Right ventricle myocardium inferior (tissue), 1 donor: Measurements from ENCODE around the gene LUC7L2. TPM values are rescaled to one million over a fixed set of nuclear protein-coding genes. Genes with fewer than 3 reads are reported as not detected.
"Not testable (repeated sequence)": the region's sequence is repeated elsewhere in the genome, so short reads cannot be mapped to it uniquely, and the experiment has no call there.

Experiments used
- ATAC-seq: fragments of 200-7000 bp; cut with Tn5 transposase; one replicate; pipeline ENCODE4 v1.9.1; 2020; ENCODE audit warnings: mild to moderate bottlenecking, moderate library complexity
- DNase-seq: peaks from one replicate; pipeline ENCODE4 v3.0.0; 2021; ENCODE audit errors: missing footprints
- intact Hi-C: fragments of 100-400 bp; cut with DNase I; formaldehyde crosslinking; loops from one replicate; pipeline ENCODE4 v1.11.0; 2022
- total RNA-seq: library from RNA; stranded (reverse); fragmentation: NEBNext Ultra II Directional; extraction: Animal tissue kit (Norgen Biotek cat#: 25700); gene quantifications from one replicate; pipeline ENCODE4 v1.2.1, GENCODE V29; 2021
- donor health status: DM: no; HTN: yes; CAD: no; lungs with severe emphysema.

The LUC7L2 gene
- total RNA-seq, 1 donor from 2014 or later = 44.9 TPM

GRCh38 chr7:139427788-139428187 is 68.1 kb downstream of the LUC7L2 start:
- no peak for ATAC-seq
- intact Hi-C loops = no loop called here
- DNase-seq = no peak

GRCh38 chr7:139429735-139430134 is 70.0 kb downstream of the LUC7L2 start:
- DNase-seq, ATAC-seq, intact Hi-C loops: not testable (repeated sequence)

GRCh38 chr7:139430443-139430842 is 70.7 kb downstream of the LUC7L2 start:
- DNase-seq = no peak
- no peak for ATAC-seq
- intact Hi-C loops = no loop called here

- no peak for ATAC-seq
- intact Hi-C loops = no loop called here
- no peak for DNase-seq
Measured at GRCh38 chr7:139431010-139431409, 71.3 kb downstream of the LUC7L2 start.

- DNase-seq = no peak
- ATAC-seq = no peak
- intact Hi-C loops = no loop called here
Measured at GRCh38 chr7:139431459-139431858, 71.8 kb downstream of the LUC7L2 start.

DNA sequence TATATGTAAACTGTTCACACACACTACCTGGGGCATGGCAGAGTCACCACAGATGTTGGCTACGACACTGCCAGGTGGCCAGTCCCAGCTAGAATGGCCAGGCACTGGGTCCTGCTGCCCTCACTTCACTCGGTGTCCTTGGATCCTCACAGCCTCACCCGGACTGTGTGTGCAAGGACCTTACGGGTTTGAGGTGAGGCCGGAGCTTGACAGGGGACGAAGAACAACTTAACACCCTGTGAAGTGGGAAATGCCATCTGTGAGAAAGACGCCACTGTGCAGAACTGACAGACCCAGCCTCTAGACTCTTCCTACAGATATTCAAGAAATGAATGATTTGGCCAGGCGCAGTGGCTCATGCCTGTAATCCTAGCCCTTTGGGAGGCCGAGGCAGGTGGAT is 77.1 kb downstream of the LUC7L2 start:
- no peak for ATAC-seq
- DNase-seq = no peak
- intact Hi-C loops = no loop called here

- intact Hi-C loops = no loop called here
- ATAC-seq (no peak), DNase-seq (no peak)
Measured at GRCh38 chr7:139439375-139439774, 79.7 kb downstream of the LUC7L2 start.

- intact Hi-C loops = no loop called here
- ATAC-seq = no peak
- DNase-seq = no peak
Measured at GRCh38 chr7:139441961-139442360, 82.3 kb downstream of the LUC7L2 start.

DNA sequence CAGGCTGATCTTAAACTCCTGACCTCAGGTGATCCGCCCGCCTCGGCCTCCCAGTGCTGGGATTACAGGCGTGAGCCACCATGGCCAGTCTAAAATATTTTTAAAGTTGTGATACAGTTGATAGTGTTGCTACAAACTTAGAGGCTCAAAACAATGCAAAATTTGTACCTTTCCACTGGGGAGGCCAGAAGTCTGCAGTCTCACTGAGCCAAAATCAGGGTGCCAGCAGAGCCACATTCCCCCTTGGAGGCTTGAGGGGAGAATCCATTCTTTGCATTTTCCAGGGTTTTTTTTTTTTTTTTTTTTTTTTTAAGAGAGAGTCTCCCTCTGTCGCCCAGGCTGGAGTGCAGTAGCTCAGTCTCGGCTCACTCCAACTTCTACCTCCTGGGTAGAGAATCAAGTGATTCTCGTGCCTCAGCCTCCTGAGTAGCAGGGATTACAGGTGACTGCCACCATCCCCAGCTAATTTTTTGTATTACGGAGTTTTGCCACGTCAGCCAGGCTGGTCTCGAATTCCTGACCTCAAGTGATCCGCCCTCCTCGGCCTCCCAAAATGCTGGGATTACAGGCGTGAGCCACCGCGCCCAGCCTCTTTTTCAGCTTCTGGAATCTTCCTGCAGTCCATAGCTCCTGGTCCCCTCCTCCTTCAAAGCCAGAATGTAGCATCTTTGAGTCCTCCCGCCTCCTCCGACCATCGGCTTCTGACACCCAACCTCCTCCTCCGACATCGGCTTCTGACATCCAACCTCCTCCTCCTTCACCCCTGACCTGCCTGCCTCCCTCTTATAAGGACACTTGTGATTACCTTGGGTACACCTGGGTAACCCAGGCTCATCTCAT is 86.6 kb downstream of the LUC7L2 start:
- intact Hi-C loops = no loop called here
- ATAC-seq (no peak), DNase-seq (no peak)

DNA sequence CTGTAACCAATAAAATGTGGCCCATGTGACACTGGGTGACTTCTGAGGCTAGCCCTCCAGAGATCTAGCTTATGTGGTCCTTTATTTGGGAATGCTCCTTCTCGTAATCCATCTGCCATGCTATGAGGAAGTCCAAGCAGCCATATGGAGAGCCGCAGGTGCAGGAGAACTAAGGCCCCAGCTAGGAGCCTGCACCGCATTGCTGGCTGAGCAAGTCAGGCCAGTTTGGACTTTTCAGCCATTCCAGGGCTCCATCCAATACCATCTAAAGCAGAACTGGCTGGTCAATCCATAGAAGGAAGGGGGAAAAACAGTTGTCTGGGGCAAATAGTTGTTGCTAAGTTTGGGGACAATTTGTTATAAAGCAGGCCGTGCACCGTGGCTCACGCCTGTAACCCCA is 91.2 kb downstream of the LUC7L2 start:
- DNase-seq (no peak), ATAC-seq (no peak)
- intact Hi-C loops = no loop called here

DNA sequence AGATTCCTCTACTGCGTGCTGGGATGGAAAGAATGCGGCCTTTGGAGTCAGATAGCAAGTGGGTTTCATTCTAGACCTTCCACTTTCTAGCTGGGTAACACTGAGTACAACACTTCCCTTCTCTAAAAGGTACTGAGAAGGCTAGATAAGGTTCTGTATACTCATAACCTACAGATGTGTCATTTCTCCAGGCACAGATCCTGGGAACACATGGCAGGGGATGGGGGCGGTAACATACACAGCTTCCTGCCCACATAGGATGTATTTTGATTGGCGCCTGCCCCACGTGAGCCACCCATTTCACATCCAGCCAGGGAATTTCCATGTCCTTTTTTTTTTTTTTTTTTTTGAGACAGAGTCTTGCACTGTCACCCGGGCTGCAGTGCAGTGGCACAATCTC is 91.9 kb downstream of the LUC7L2 start:
- no peak for ATAC-seq
- intact Hi-C loops = no loop called here

DNA sequence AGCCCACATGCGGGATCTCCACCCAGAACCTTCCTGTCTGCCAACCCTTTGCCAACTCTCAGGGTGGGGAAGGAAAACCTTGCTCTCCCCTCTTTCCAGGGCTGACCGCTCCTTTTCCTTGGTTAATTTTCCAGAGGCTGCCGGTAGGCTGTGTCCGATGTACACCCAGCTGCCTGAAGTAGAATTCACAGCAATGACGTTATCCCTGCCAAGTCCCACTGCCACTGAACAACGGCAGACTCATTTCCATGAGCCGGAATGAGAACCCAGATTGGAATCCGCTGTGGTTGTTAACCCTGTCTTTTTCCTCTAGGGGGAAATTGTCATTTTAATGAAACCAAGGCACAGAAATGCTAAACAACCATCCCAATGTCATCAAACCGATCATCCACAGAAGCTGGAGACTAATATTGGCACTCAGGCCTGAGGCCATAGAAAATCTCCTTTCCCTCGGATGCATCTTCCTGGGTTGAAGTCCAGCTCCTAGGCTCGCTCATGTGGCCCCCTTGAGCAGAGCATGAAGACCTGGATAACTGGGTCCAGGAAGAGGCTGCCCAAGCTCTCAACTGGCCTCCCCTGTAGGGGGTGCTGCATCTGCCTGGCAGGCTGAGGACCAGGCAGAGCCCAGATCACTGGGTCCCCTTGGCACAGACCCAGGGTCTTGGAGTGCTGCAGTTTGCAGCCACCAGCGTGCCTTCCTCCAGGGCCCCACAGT is 93.4 kb downstream of the LUC7L2 start:
- ATAC-seq = no peak
- intact Hi-C loops = no loop called here

More for the DNA sequence above, 91.9 kb downstream of the LUC7L2 start:
- DNase-seq = no peak

GRCh38 chr7:139453673-139454321 is 94.1 kb downstream of the LUC7L2 start:
- ATAC-seq (no peak), DNase-seq (no peak)
- intact Hi-C loops = no loop called here

More for the DNA sequence above, 93.4 kb downstream of the LUC7L2 start:
- DNase-seq = no peak

- intact Hi-C loops = no loop called here
- DNase-seq (no peak), ATAC-seq (no peak)
Measured at GRCh38 chr7:139455789-139456188, 96.1 kb downstream of the LUC7L2 start.

DNA sequence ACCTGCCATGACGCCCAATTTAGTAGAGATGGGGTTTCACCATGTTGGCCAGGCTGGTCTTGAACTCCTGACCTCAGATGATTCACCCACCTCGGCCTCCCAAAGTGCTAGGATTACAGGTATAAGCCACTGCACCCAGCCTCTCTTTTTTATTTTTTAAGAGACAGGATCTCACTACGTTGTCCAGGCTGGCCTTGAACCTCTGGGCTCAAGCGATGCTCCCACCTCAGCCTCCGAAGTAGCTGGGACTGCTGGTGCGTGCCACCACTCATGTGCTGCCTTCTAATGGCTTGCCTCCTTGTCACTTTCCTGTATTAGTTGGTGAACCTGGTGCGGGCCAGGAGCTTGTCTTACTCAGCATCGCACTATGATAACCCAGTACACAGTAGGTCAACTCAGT is 96.8 kb downstream of the LUC7L2 start:
- intact Hi-C loops = no loop called here
- DNase-seq (no peak), ATAC-seq (no peak)

DNA sequence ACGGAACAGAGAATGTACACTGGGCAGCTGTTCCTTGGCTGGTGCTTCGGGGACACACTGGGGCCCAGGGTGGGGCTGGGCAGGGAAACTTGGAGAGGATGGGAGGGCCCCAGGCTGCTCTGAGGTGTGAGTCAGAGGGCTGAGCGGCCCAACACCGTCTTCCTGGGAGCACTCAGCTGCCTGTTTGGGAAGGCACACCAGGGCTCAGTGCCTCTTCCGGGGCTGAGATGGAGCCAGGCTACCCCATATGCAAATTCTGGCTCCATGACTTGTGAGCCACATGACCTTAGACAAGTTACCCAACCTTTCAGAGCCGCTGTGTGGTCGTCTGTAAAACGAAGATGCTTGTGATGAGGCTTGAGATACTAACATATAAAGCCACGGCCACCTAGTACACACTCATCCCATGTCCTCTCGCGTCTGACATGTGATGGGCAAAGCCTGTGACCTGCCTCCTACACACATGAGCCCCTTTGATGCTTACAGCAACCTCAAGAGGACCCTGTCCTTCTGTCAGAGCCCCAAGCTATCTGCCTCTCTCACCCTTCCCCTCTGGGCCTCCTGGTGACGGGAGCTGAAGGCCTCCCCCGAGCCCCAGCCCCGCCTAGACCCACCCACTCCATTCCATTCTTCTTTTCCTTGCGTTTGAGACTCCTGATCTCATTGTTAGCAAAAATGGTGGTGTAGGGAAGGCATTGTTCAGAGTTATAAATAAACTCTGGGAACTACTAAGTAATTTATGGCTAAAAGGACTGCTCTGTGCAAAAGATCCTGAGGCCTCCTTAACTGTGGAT is 97.7 kb downstream of the LUC7L2 start:
- intact Hi-C loops = no loop called here
- ATAC-seq (no peak), DNase-seq (no peak)

GRCh38 chr7:139463421-139463820 is 103.7 kb downstream of the LUC7L2 start:
- DNase-seq, ATAC-seq, intact Hi-C loops: not testable (repeated sequence)

DNA sequence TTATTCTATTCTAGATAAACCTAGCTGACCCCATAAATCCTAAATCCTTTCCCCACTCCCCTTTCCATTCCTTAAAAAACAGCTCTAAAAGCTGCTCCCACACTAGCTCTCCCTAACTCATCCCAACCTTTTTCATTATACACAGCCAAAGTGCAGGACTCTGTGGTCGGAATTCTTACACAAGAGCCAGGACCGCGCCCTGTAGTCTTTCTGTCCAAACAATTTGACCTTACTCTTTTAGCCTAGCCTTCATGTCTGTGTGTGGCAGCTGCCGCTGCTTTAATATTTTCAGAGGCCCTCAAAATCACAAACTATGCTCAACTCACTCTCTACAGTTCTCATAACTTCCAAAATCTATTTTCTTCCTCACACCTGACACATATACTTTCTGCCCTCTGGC is 104.8 kb downstream of the LUC7L2 start:
- ATAC-seq, DNase-seq, intact Hi-C loops: not testable (repeated sequence)

- peak; percentile 11 for DNase-seq
- ATAC-seq, intact Hi-C loops: not testable (repeated sequence)
Measured at GRCh38 chr7:139465072-139465471, 105.4 kb downstream of the LUC7L2 start.
